Breast epithelium (tissue), 4 donors: ENCODE results near the gene PPP6C. TPM values are rescaled to one million over a fixed set of nuclear protein-coding genes. Genes with fewer than 3 reads are reported as not detected.
"Not testable (repeated sequence)": the region's sequence is repeated elsewhere in the genome, so short reads cannot be mapped to it uniquely, and the experiment has no call there.

Experiments used
- DNase-seq, 2 donors: peaks; one replicate each; pipeline ENCODE4 v3.0.0-alpha.2; 2019; ENCODE audit warnings: low spot score in 2 of 2
- H3K27ac ChIP-seq, 2 donors: fragments of 200-600 bp; sonication (generic) in 1 of 2; one replicate each; pipeline ENCODE4 v1.5.1; 2016 to 2019; ENCODE audit warnings: mild to moderate bottlenecking in 1 of 2
- H3K27me3 ChIP-seq, 2 donors: fragments of 200-600 bp; sonication (generic) in 1 of 2; one replicate each; pipeline versions ENCODE4 v1.5.1 to v1.6.0; 2017 to 2019; ENCODE audit warnings: control low read depth in 1 of 2, mild to moderate bottlenecking in 1 of 2
- H3K36me3 ChIP-seq: fragments of 200-600 bp; one replicate; pipeline ENCODE4 v1.5.1; 2019
- H3K4me1 ChIP-seq, 2 donors: fragments of 200-600 bp; sonication (generic); one replicate each; pipeline ENCODE4 v1.5.1; 2016 to 2019; ENCODE audit warnings: control low read depth in 1 of 2
- H3K4me3 ChIP-seq, 3 donors: fragments of 200-600 bp; sonication (generic); 1 replicate in 2 of 3; 2 replicates in 1 of 3; pipeline ENCODE4 v1.5.1; 2016 to 2019; ENCODE audit warnings: mild to moderate bottlenecking in 3 of 3, moderate library complexity in 2 of 3
- H3K9me3 ChIP-seq, 2 donors: fragments of 200-600 bp; sonication (generic) in 1 of 2; one replicate each; pipeline ENCODE4 v1.5.1; 2016 to 2019; ENCODE audit warnings: control low read depth in 1 of 2
- CTCF ChIP-seq, 3 donors: fragments of 450-650 bp; IDR thresholded peaks; one replicate each; pipeline ENCODE4 v1.5.1; 2016 to 2017; ENCODE audit warnings: antibody characterized with exemption in 3 of 3, mild to moderate bottlenecking in 3 of 3, moderate library complexity in 3 of 3
- POLR2A ChIP-seq: fragments of 450-650 bp; IDR thresholded peaks from one replicate; pipeline ENCODE4 v1.6.1; 2016; ENCODE audit warnings: antibody characterized with exemption, mild to moderate bottlenecking, moderate library complexity
- POLR2AphosphoS5 ChIP-seq, 3 donors: sonication (generic); formaldehyde crosslinking; IDR thresholded peaks; one replicate each; pipeline ENCODE4 v1.6.1; 2017; ENCODE audit warnings: antibody characterized with exemption in 3 of 3
- intact Hi-C: fragments of 100-400 bp; cut with DNase I; formaldehyde crosslinking; loops from one replicate; pipeline ENCODE4 v1.15.1; 2023; ENCODE audit warnings: low total_unique reads
- total RNA-seq, 3 donors: library from RNA; depleted of rRNA; stranded (reverse); fragments of >200 nt; gene quantifications; one replicate each; pipeline ENCODE4 v1.1.0, GENCODE V29; 2016

The PPP6C gene
- total RNA-seq, 3 donors from 2014 or later = 34.4 to 50.2 (median 42.1) TPM

GRCh38 chr9:125177888-125178287 is 11.7 kb downstream of the PPP6C start:
- H3K4me3 ChIP-seq = no peak overlapping the region
- no peak overlapping the region for H3K27ac ChIP-seq
- no peaks in the 10 kb centered on the region for H3K36me3 ChIP-seq
- H3K9me3 ChIP-seq = no peaks in the 10 kb centered on the region
- intact Hi-C loops = no loop called here
- no peak for TF ChIP-seq POLR2A
- no peaks in the 10 kb centered on the region for H3K4me1 ChIP-seq
- no peaks in the 10 kb centered on the region for H3K27me3 ChIP-seq
- DNase-seq = no peak

- Histone ChIP-seq H3K27me3 (no peaks in the 10 kb centered on the region), H3K4me3 (peak overlapping the region in 2 of 3 donors; percentile 11 to 39), H3K4me1 (no peaks in the 10 kb centered on the region), H3K27ac (peak overlapping the region in 1 of 2 donors; percentile 49), H3K36me3 (no peaks in the 10 kb centered on the region), H3K9me3 (no peaks in the 10 kb centered on the region)
- intact Hi-C loops = no loop called here
- no peak for DNase-seq
- TF ChIP-seq POLR2A (no peak), CTCF (IDR thresholded peaks at IDR 0.05) (no peak), POLR2AphosphoS5 (IDR thresholded peaks at IDR 0.05) (no peak)
Observed at GRCh38 chr9:125176636-125177035, 13.0 kb downstream of the PPP6C start.

GRCh38 chr9:125172031-125172755 is 17.4 kb downstream of the PPP6C start:
- no peaks in the 10 kb centered on the region for H3K36me3 ChIP-seq
- TF ChIP-seq POLR2A = no peak
- no peak overlapping the region for H3K27ac ChIP-seq
- no peaks in the 10 kb centered on the region for H3K27me3 ChIP-seq
- no peak for DNase-seq
- H3K4me1 ChIP-seq = no peaks in the 10 kb centered on the region
- no peak overlapping the region for H3K4me3 ChIP-seq
- intact Hi-C loops = no loop called here
- H3K9me3 ChIP-seq = no peaks in the 10 kb centered on the region

- Histone ChIP-seq H3K27ac (no peak overlapping the region), H3K36me3 (no peaks in the 10 kb centered on the region), H3K27me3 (no peaks in the 10 kb centered on the region), H3K4me3 (no peak overlapping the region), H3K4me1 (no peaks in the 10 kb centered on the region), H3K9me3 (no peaks in the 10 kb centered on the region)
- DNase-seq = no peak
- TF ChIP-seq POLR2AphosphoS5 (IDR thresholded peaks at IDR 0.05) = no peak
- TF ChIP-seq CTCF (IDR thresholded peaks at IDR 0.05) = no peak
- no peak for TF ChIP-seq POLR2A
- intact Hi-C loops = no loop called here
Observed at GRCh38 chr9:125169895-125170294, 19.7 kb downstream of the PPP6C start.

- Histone ChIP-seq H3K27ac (no peak overlapping the region), H3K27me3 (no peaks in the 10 kb centered on the region), H3K36me3 (no peaks in the 10 kb centered on the region), H3K4me1 (no peaks in the 10 kb centered on the region), H3K9me3 (no peaks in the 10 kb centered on the region), H3K4me3 (no peak overlapping the region)
- DNase-seq = no peak
- intact Hi-C loops = no loop called here
- no peak for TF ChIP-seq CTCF (IDR thresholded peaks at IDR 0.05)
- TF ChIP-seq POLR2AphosphoS5 (IDR thresholded peaks at IDR 0.05) = no peak
- TF ChIP-seq POLR2A = no peak
Observed at GRCh38 chr9:125166762-125167161, 22.8 kb downstream of the PPP6C start.

- H3K4me1 ChIP-seq, intact Hi-C loops, H3K27ac ChIP-seq: not testable (repeated sequence)
Observed at GRCh38 chr9:125162891-125163290, 26.7 kb downstream of the PPP6C start.

More at GRCh38 chr9:125162891-125163290, 26.7 kb downstream of the PPP6C start:
- H3K4me3 ChIP-seq, H3K27me3 ChIP-seq, DNase-seq, H3K9me3 ChIP-seq, H3K36me3 ChIP-seq: not testable (repeated sequence)
